ENCODE results near the gene ALDH1A2. TPM values are rescaled to one million over a fixed set of nuclear protein-coding genes. Genes with fewer than 3 reads are reported as not detected.

ALDH1A2 gene
- polyA plus RNA-seq, 2 donors: 0.24 to 0.27 TPM

DNA sequence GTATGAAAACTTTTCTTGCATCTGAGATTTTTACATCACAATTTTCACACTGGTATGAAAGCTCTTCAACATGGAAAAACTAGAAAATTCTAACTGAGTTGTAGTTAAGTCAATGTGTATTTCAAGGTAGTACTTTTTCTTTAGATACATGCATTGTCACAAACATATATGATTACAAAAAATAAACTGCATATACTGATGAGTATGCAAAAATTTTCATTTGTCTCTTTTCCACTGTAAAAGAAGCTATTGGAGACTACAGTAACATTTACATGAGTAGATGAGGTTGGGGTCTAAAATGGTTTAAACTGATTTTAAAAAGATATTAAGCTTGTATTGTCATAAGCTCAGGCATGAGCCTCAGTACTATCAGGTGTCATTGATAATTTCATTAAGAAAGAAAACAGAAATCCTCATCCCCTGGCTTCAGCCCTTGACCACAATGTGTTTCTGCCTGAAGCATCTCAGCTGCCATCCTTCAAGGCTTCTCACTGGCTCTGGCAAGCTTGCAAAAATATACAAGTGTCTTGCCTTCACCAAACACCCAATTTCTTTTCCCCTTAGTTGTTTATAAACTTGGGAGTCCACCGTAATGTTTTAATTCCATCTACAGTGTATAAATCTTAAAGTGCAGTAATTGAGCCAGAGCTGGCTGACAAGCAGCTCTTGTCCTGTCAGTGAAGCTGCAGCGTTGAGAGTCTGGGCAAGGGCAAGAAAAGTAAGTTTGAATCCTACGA is 71.9 kb downstream of the ALDH1A2 start:
- Histone ChIP-seq H3K27me3 (ENCODE audit: control insufficient read depth in 1 of 2, insufficient read depth in 2 of 2, low read length in 2 of 2) (peaks cover 0 to 2% of the 10 kb centered on the region in 2 donors), H3K27ac (ENCODE audit: low read depth in 2 of 2, low read length in 1 of 2) (no peak overlapping the region), H3K9me3 (ENCODE audit: control insufficient read depth in 2 of 2, insufficient read depth in 1 of 2, low read depth in 1 of 2, low read length in 1 of 2) (no peaks in the 10 kb centered on the region), H3K4me3 (ENCODE audit: low read depth in 1 of 2, low read length in 2 of 2) (no peak overlapping the region), H3K36me3 (ENCODE audit: control insufficient read depth in 2 of 2, insufficient read depth in 2 of 2, low read length in 1 of 2) (no peaks in the 10 kb centered on the region), H3K4me1 (ENCODE audit: control insufficient read depth in 2 of 2, insufficient read depth in 2 of 2, low read length in 1 of 2) (no peaks in the 10 kb centered on the region)
- WGBS, 2 donors: 56 to 60% methylated on average over 3 of the region's 3 CpGs

- Histone ChIP-seq H3K27me3 (ENCODE audit: control insufficient read depth in 1 of 2, insufficient read depth in 2 of 2, low read length in 2 of 2) (peaks cover 0 to 2% of the 10 kb centered on the region in 2 donors), H3K4me3 (ENCODE audit: low read depth in 1 of 2, low read length in 2 of 2) (no peak overlapping the region), H3K36me3 (ENCODE audit: control insufficient read depth in 2 of 2, insufficient read depth in 2 of 2, low read length in 1 of 2) (no peaks in the 10 kb centered on the region), H3K9me3 (ENCODE audit: control insufficient read depth in 2 of 2, insufficient read depth in 1 of 2, low read depth in 1 of 2, low read length in 1 of 2) (no peaks in the 10 kb centered on the region), H3K4me1 (ENCODE audit: control insufficient read depth in 2 of 2, insufficient read depth in 2 of 2, low read length in 1 of 2) (no peaks in the 10 kb centered on the region), H3K27ac (ENCODE audit: low read depth in 2 of 2, low read length in 1 of 2) (no peak overlapping the region)
- WGBS, 2 donors: 59% methylated on average over 6 of the region's 6 CpGs
These were observed 72.7 kb downstream of the ALDH1A2 start for GRCh38 chr15:57992761-57993355.

DNA sequence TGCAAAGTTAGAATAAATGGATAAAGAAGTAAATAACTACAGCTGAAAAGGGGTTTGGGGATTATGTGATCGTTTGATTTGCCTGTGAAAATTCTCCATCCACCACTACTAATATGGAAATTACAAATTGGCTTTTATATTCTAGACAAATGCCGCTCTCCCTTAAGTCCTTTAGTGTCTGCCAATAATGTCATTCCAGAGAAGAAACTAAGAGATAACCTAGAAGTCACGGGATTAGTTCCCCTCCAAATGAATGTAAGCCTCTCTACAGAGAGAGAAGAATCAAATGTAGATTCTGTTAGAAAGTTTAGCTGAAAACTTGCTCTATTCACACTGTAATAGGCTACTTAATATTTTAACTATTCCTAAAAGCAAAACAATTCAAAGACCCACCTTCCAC is 92.0 kb downstream of the ALDH1A2 start:
- H3K4me1 ChIP-seq (ENCODE audit: control insufficient read depth in 2 of 2, insufficient read depth in 2 of 2, low read length in 1 of 2): no peaks in the 10 kb centered on the region
- no peak overlapping the region for H3K4me3 ChIP-seq (ENCODE audit: low read depth in 1 of 2, low read length in 2 of 2)
- no peaks in the 10 kb centered on the region for H3K27me3 ChIP-seq (ENCODE audit: control insufficient read depth in 1 of 2, insufficient read depth in 2 of 2, low read length in 2 of 2)
- H3K27ac ChIP-seq (ENCODE audit: low read depth in 2 of 2, low read length in 1 of 2): no peak overlapping the region
- H3K36me3 ChIP-seq (ENCODE audit: control insufficient read depth in 2 of 2, insufficient read depth in 2 of 2, low read length in 1 of 2): no peaks in the 10 kb centered on the region
- no peaks in the 10 kb centered on the region for H3K9me3 ChIP-seq (ENCODE audit: control insufficient read depth in 2 of 2, insufficient read depth in 1 of 2, low read depth in 1 of 2, low read length in 1 of 2)
- 77 to 78% methylated on average over 3 of the region's 3 CpGs for WGBS, 2 donors

- H3K4me3 ChIP-seq (ENCODE audit: low read depth in 1 of 2, low read length in 2 of 2): no peak overlapping the region
- no peak overlapping the region for H3K27ac ChIP-seq (ENCODE audit: low read depth in 2 of 2, low read length in 1 of 2)
- no peaks in the 10 kb centered on the region for H3K36me3 ChIP-seq (ENCODE audit: control insufficient read depth in 2 of 2, insufficient read depth in 2 of 2, low read length in 1 of 2)
- H3K9me3 ChIP-seq (ENCODE audit: control insufficient read depth in 2 of 2, insufficient read depth in 1 of 2, low read depth in 1 of 2, low read length in 1 of 2): no peaks in the 10 kb centered on the region
- WGBS, 2 donors: 59 to 67% methylated on average over 2 of the region's 2 CpGs
- H3K27me3 ChIP-seq (ENCODE audit: control insufficient read depth in 1 of 2, insufficient read depth in 2 of 2, low read length in 2 of 2): no peaks in the 10 kb centered on the region
- H3K4me1 ChIP-seq (ENCODE audit: control insufficient read depth in 2 of 2, insufficient read depth in 2 of 2, low read length in 1 of 2): no peaks in the 10 kb centered on the region
These were observed 92.6 kb downstream of the ALDH1A2 start for GRCh38 chr15:57972864-57973263.

DNA sequence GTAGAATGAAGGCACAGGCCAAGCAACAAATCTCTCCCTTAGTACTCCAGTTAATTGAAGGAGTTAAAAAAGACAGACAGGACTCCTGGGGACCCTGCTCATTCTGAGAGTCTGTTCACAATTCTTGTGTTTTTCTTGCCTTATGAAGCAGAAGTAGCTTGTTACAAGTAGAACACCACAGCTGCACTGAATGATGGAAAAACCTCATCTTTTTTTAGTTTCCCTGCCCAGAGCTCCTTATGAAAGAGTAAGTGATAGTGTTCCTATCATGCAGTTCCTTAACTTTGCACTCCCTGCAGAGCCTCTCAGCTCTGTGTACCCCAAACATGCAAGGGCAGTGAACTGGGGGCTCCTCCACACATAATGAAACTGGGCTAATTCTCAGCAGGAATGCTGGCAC is 95.5 kb downstream of the ALDH1A2 start:
- no peak overlapping the region for H3K4me3 ChIP-seq (ENCODE audit: low read depth in 1 of 2, low read length in 2 of 2)
- H3K27ac ChIP-seq (ENCODE audit: low read depth in 2 of 2, low read length in 1 of 2): no peak overlapping the region
- no peaks in the 10 kb centered on the region for H3K27me3 ChIP-seq (ENCODE audit: control insufficient read depth in 1 of 2, insufficient read depth in 2 of 2, low read length in 2 of 2)
- H3K9me3 ChIP-seq (ENCODE audit: control insufficient read depth in 2 of 2, insufficient read depth in 1 of 2, low read depth in 1 of 2, low read length in 1 of 2): no peaks in the 10 kb centered on the region
- no peaks in the 10 kb centered on the region for H3K4me1 ChIP-seq (ENCODE audit: control insufficient read depth in 2 of 2, insufficient read depth in 2 of 2, low read length in 1 of 2)
- no peaks in the 10 kb centered on the region for H3K36me3 ChIP-seq (ENCODE audit: control insufficient read depth in 2 of 2, insufficient read depth in 2 of 2, low read length in 1 of 2)

- no peaks in the 10 kb centered on the region for H3K36me3 ChIP-seq (ENCODE audit: control insufficient read depth in 2 of 2, insufficient read depth in 2 of 2, low read length in 1 of 2)
- no peaks in the 10 kb centered on the region for H3K27me3 ChIP-seq (ENCODE audit: control insufficient read depth in 1 of 2, insufficient read depth in 2 of 2, low read length in 2 of 2)
- H3K27ac ChIP-seq (ENCODE audit: low read depth in 2 of 2, low read length in 1 of 2): no peak overlapping the region
- no peaks in the 10 kb centered on the region for H3K9me3 ChIP-seq (ENCODE audit: control insufficient read depth in 2 of 2, insufficient read depth in 1 of 2, low read depth in 1 of 2, low read length in 1 of 2)
- H3K4me3 ChIP-seq (ENCODE audit: low read depth in 1 of 2, low read length in 2 of 2): no peak overlapping the region
- H3K4me1 ChIP-seq (ENCODE audit: control insufficient read depth in 2 of 2, insufficient read depth in 2 of 2, low read length in 1 of 2): no peaks in the 10 kb centered on the region
- WGBS, 2 donors: 65 to 67% methylated on average over 5 of the region's 5 CpGs
These were observed 96.2 kb downstream of the ALDH1A2 start for GRCh38 chr15:57969355-57969754.

- Histone ChIP-seq H3K27me3 (ENCODE audit: control insufficient read depth in 1 of 2, insufficient read depth in 2 of 2, low read length in 2 of 2) (no peaks in the 10 kb centered on the region), H3K4me1 (ENCODE audit: control insufficient read depth in 2 of 2, insufficient read depth in 2 of 2, low read length in 1 of 2) (no peaks in the 10 kb centered on the region), H3K36me3 (ENCODE audit: control insufficient read depth in 2 of 2, insufficient read depth in 2 of 2, low read length in 1 of 2) (no peaks in the 10 kb centered on the region), H3K4me3 (ENCODE audit: low read depth in 1 of 2, low read length in 2 of 2) (no peak overlapping the region), H3K9me3 (ENCODE audit: control insufficient read depth in 2 of 2, insufficient read depth in 1 of 2, low read depth in 1 of 2, low read length in 1 of 2) (no peaks in the 10 kb centered on the region), H3K27ac (ENCODE audit: low read depth in 2 of 2, low read length in 1 of 2) (no peak overlapping the region)
- 63 to 70% methylated on average over 4 of the region's 4 CpGs for WGBS, 2 donors
These were observed 102.6 kb downstream of the ALDH1A2 start for GRCh38 chr15:57962887-57963286.

DNA sequence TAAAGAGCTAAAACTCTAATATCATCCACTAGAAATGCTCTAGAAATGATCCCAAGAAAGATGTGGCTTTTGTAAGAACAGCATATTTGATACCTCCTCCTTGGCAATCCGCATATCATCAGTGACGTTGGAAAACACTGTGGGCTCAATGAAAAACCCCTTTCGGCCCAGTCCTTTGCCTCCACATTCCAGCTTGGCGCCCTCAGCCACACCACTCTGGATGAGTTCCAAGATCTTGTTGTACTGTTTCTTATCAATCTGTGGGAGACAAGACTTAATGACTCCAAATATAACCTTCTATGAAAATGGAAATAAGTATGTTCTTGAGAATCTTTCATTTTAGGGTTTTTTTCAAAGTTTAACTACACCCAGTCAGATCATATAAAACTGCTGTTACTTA is 103.6 kb downstream of the ALDH1A2 start:
- Histone ChIP-seq H3K36me3 (ENCODE audit: control insufficient read depth in 2 of 2, insufficient read depth in 2 of 2, low read length in 1 of 2) (no peaks in the 10 kb centered on the region), H3K4me1 (ENCODE audit: control insufficient read depth in 2 of 2, insufficient read depth in 2 of 2, low read length in 1 of 2) (no peaks in the 10 kb centered on the region), H3K9me3 (ENCODE audit: control insufficient read depth in 2 of 2, insufficient read depth in 1 of 2, low read depth in 1 of 2, low read length in 1 of 2) (no peaks in the 10 kb centered on the region), H3K4me3 (ENCODE audit: low read depth in 1 of 2, low read length in 2 of 2) (no peak overlapping the region), H3K27ac (ENCODE audit: low read depth in 2 of 2, low read length in 1 of 2) (no peak overlapping the region), H3K27me3 (ENCODE audit: control insufficient read depth in 1 of 2, insufficient read depth in 2 of 2, low read length in 2 of 2) (no peaks in the 10 kb centered on the region)
- WGBS, 2 donors: 85 to 87% methylated on average over 4 of the region's 4 CpGs

DNA sequence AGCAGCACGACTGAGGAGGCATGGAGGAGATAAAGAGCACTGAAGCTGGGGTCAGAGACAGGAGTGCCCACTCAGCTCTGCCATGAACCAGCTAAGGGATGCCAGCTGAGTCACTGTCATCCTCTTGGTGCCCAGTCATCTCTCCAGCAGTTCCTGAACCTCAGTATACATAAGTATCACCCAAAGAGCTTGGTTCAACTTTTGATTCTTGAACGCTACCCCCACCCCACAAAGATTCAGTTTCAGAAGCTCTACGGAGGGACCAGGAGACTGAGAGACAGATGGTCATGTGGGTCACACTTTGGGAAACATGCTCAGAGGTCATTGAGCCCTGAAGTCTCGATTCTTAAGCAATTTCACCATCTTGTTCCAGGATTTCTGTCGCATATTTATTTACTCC is 108.4 kb downstream of the ALDH1A2 start:
- no peak overlapping the region for H3K27ac ChIP-seq (ENCODE audit: low read depth in 2 of 2, low read length in 1 of 2)
- no peaks in the 10 kb centered on the region for H3K9me3 ChIP-seq (ENCODE audit: control insufficient read depth in 2 of 2, insufficient read depth in 1 of 2, low read depth in 1 of 2, low read length in 1 of 2)
- H3K36me3 ChIP-seq (ENCODE audit: control insufficient read depth in 2 of 2, insufficient read depth in 2 of 2, low read length in 1 of 2): no peaks in the 10 kb centered on the region
- H3K4me3 ChIP-seq (ENCODE audit: low read depth in 1 of 2, low read length in 2 of 2): no peak overlapping the region
- H3K4me1 ChIP-seq (ENCODE audit: control insufficient read depth in 2 of 2, insufficient read depth in 2 of 2, low read length in 1 of 2): no peaks in the 10 kb centered on the region
- 85 to 88% methylated on average over 5 of the region's 5 CpGs for WGBS, 2 donors
- H3K27me3 ChIP-seq (ENCODE audit: control insufficient read depth in 1 of 2, insufficient read depth in 2 of 2, low read length in 2 of 2): no peaks in the 10 kb centered on the region

- H3K27me3 ChIP-seq (ENCODE audit: control insufficient read depth in 1 of 2, insufficient read depth in 2 of 2, low read length in 2 of 2): no peaks in the 10 kb centered on the region
- H3K9me3 ChIP-seq (ENCODE audit: control insufficient read depth in 2 of 2, insufficient read depth in 1 of 2, low read depth in 1 of 2, low read length in 1 of 2): no peaks in the 10 kb centered on the region
- H3K4me1 ChIP-seq (ENCODE audit: control insufficient read depth in 2 of 2, insufficient read depth in 2 of 2, low read length in 1 of 2): no peaks in the 10 kb centered on the region
- H3K4me3 ChIP-seq (ENCODE audit: low read depth in 1 of 2, low read length in 2 of 2): no peak overlapping the region
- no peak overlapping the region for H3K27ac ChIP-seq (ENCODE audit: low read depth in 2 of 2, low read length in 1 of 2)
- no peaks in the 10 kb centered on the region for H3K36me3 ChIP-seq (ENCODE audit: control insufficient read depth in 2 of 2, insufficient read depth in 2 of 2, low read length in 1 of 2)
- 57 to 61% methylated on average over 2 of the region's 2 CpGs for WGBS, 2 donors
These were observed 111.6 kb downstream of the ALDH1A2 start for GRCh38 chr15:57953874-57954273.

All from esophagus (tissue), 2 donors.